ENCODE data around the gene PDE9A. TPM values are rescaled to one million over a fixed set of nuclear protein-coding genes. Genes with fewer than 3 reads are reported as not detected.

Gene PDE9A
- total RNA-seq, 5 donors from 2014 or later (not counting 1 experiment from before 2014, with no cell fraction given): 11.5 to 18.3 (median 16.1) TPM

GRCh38 chr21:42616446-42616845, 37.0 kb upstream of the PDE9A start:
- no peaks in the 10 kb centered on the region for H3K36me3 Mint-ChIP-seq
- Histone ChIP-seq H3K9me3 (no peaks in the 10 kb centered on the region), H3K4me3 (ENCODE audit: control insufficient read depth in 1 of 2, extremely low read depth in 1 of 2, low read length in 1 of 2) (peak overlapping the region; percentile 23 to 35), H3K36me3 (ENCODE audit: control insufficient read depth in 2 of 2, extremely low read depth in 1 of 2, insufficient read depth in 1 of 2, low read length in 1 of 2) (no peaks in the 10 kb centered on the region), H3K27me3 (replicated peaks in 1 of 2; ENCODE audit: control insufficient read depth in 2 of 2, extremely low read depth in 1 of 2, insufficient read depth in 2 of 2, low read length in 1 of 2) (peaks cover 0 to 31% of the 10 kb centered on the region in 2 experiments), H3K27ac (ENCODE audit: low read length) (no peak overlapping the region), H3K4me1 (ENCODE audit: control insufficient read depth in 1 of 2, extremely low read depth in 1 of 2, insufficient read depth in 2 of 2, low read length in 2 of 2) (peaks cover 17 to 38% of the 10 kb centered on the region in 2 experiments)
- 5% methylated on average over 17 of the region's 18 CpGs for WGBS (ENCODE audit: insufficient coverage)
- H3K27ac Mint-ChIP-seq: no peak overlapping the region
- peaks cover 0 to 3% of the 10 kb centered on the region in 2 donors for H3K27me3 Mint-ChIP-seq
- peaks cover 3 to 6% (median 5%) of the 10 kb centered on the region in 3 donors for H3K4me1 Mint-ChIP-seq
- POLR2A ChIA-PET: no interaction called here
- peaks cover 0 to 14% (median 0%) of the 10 kb centered on the region in 3 donors for H3K9me3 Mint-ChIP-seq
- H3K4me3 Mint-ChIP-seq: no peak overlapping the region
- peak in 30 of 35 experiments; percentile 9 to 55 (median 29) for DNase-seq
- CTCF ChIA-PET: no interaction called here
- ATAC-seq (replicated peaks in 1 of 4): peak; percentile 50 to 64 (median 52)

GRCh38 chr21:42616941-42617340, 36.5 kb upstream of the PDE9A start:
- Histone ChIP-seq H3K9me3 (no peaks in the 10 kb centered on the region), H3K4me1 (ENCODE audit: control insufficient read depth in 1 of 2, extremely low read depth in 1 of 2, insufficient read depth in 2 of 2, low read length in 2 of 2) (peaks cover 17 to 38% of the 10 kb centered on the region in 2 experiments), H3K27me3 (replicated peaks in 1 of 2; ENCODE audit: control insufficient read depth in 2 of 2, extremely low read depth in 1 of 2, insufficient read depth in 2 of 2, low read length in 1 of 2) (peaks cover 0 to 31% of the 10 kb centered on the region in 2 experiments), H3K27ac (ENCODE audit: low read length) (no peak overlapping the region), H3K36me3 (ENCODE audit: control insufficient read depth in 2 of 2, extremely low read depth in 1 of 2, insufficient read depth in 1 of 2, low read length in 1 of 2) (no peaks in the 10 kb centered on the region), H3K4me3 (ENCODE audit: control insufficient read depth in 1 of 2, extremely low read depth in 1 of 2, low read length in 1 of 2) (peak overlapping the region; percentile 23 to 35)
- no peak overlapping the region for H3K4me3 Mint-ChIP-seq
- no peak for DNase-seq
- no peaks in the 10 kb centered on the region for H3K36me3 Mint-ChIP-seq
- peaks cover 0 to 3% of the 10 kb centered on the region in 2 donors for H3K27me3 Mint-ChIP-seq
- H3K4me1 Mint-ChIP-seq: peaks cover 3 to 6% (median 5%) of the 10 kb centered on the region in 3 donors
- POLR2A ChIA-PET: no interaction called here
- 87% methylated on average over 20 of the region's 21 CpGs for WGBS (ENCODE audit: insufficient coverage)
- H3K27ac Mint-ChIP-seq: no peak overlapping the region
- no peak for ATAC-seq (replicated peaks in 1 of 4)
- H3K9me3 Mint-ChIP-seq: peaks cover 0 to 12% (median 0%) of the 10 kb centered on the region in 3 donors
- CTCF ChIA-PET: no interaction called here

GRCh38 chr21:42617486-42617885, 35.9 kb upstream of the PDE9A start:
- H3K4me1 ChIP-seq (ENCODE audit: control insufficient read depth in 1 of 2, extremely low read depth in 1 of 2, insufficient read depth in 2 of 2, low read length in 2 of 2): peaks cover 17 to 38% of the 10 kb centered on the region in 2 experiments
- no peaks in the 10 kb centered on the region for H3K36me3 ChIP-seq (ENCODE audit: control insufficient read depth in 2 of 2, extremely low read depth in 1 of 2, insufficient read depth in 1 of 2, low read length in 1 of 2)
- no peaks in the 10 kb centered on the region for H3K9me3 ChIP-seq
- peaks cover 0 to 3% of the 10 kb centered on the region in 2 donors for H3K27me3 Mint-ChIP-seq
- H3K4me3 Mint-ChIP-seq: no peak overlapping the region
- peaks cover 0 to 6% (median 0%) of the 10 kb centered on the region in 3 donors for H3K9me3 Mint-ChIP-seq
- DNase-seq (no peak), ATAC-seq (replicated peaks in 1 of 4) (no peak)
- H3K27ac ChIP-seq (ENCODE audit: low read length): no peak overlapping the region
- ChIA-PET POLR2A (no interaction called here), CTCF (no interaction called here)
- H3K36me3 Mint-ChIP-seq: no peaks in the 10 kb centered on the region
- 85% methylated on average over 19 of the region's 23 CpGs for WGBS (ENCODE audit: insufficient coverage)
- no peak overlapping the region for H3K27ac Mint-ChIP-seq
- no peak overlapping the region for H3K4me3 ChIP-seq (ENCODE audit: control insufficient read depth in 1 of 2, extremely low read depth in 1 of 2, low read length in 1 of 2)
- peaks cover 3 to 6% (median 5%) of the 10 kb centered on the region in 3 donors for H3K4me1 Mint-ChIP-seq
- peaks cover 0 to 31% of the 10 kb centered on the region in 2 experiments for H3K27me3 ChIP-seq (replicated peaks in 1 of 2; ENCODE audit: control insufficient read depth in 2 of 2, extremely low read depth in 1 of 2, insufficient read depth in 2 of 2, low read length in 1 of 2)

GRCh38 chr21:42618707-42619102, 34.7 kb upstream of the PDE9A start:
- no peaks in the 10 kb centered on the region for H3K9me3 Mint-ChIP-seq

GRCh38 chr21:42619166-42619565, 34.3 kb upstream of the PDE9A start:
- no peaks in the 10 kb centered on the region for H3K36me3 ChIP-seq (ENCODE audit: control insufficient read depth in 2 of 2, extremely low read depth in 1 of 2, insufficient read depth in 1 of 2, low read length in 1 of 2)
- CTCF ChIA-PET: no interaction called here
- H3K27ac Mint-ChIP-seq: no peak overlapping the region

More at GRCh38 chr21:42618707-42619102, 34.7 kb upstream of the PDE9A start:
- Histone ChIP-seq H3K4me3 (ENCODE audit: control insufficient read depth in 1 of 2, extremely low read depth in 1 of 2, low read length in 1 of 2) (no peak overlapping the region), H3K27me3 (replicated peaks in 1 of 2; ENCODE audit: control insufficient read depth in 2 of 2, extremely low read depth in 1 of 2, insufficient read depth in 2 of 2, low read length in 1 of 2) (peaks cover 0 to 31% of the 10 kb centered on the region in 2 experiments), H3K9me3 (no peaks in the 10 kb centered on the region), H3K27ac (ENCODE audit: low read length) (no peak overlapping the region), H3K36me3 (ENCODE audit: control insufficient read depth in 2 of 2, extremely low read depth in 1 of 2, insufficient read depth in 1 of 2, low read length in 1 of 2) (no peaks in the 10 kb centered on the region), H3K4me1 (ENCODE audit: control insufficient read depth in 1 of 2, extremely low read depth in 1 of 2, insufficient read depth in 2 of 2, low read length in 2 of 2) (peaks cover 17 to 37% of the 10 kb centered on the region in 2 experiments)
- no peaks in the 10 kb centered on the region for H3K36me3 Mint-ChIP-seq
- no peak overlapping the region for H3K27ac Mint-ChIP-seq
- no CpG with 5 or more reads among the region's 3 CpGs for WGBS (ENCODE audit: insufficient coverage)
- ATAC-seq (replicated peaks in 1 of 4) (no peak), DNase-seq (no peak)
- H3K4me3 Mint-ChIP-seq: no peak overlapping the region
- H3K4me1 Mint-ChIP-seq: peaks cover under 1 to 1% (median under 1%) of the 10 kb centered on the region in 3 donors
- peaks cover 0 to 3% of the 10 kb centered on the region in 2 donors for H3K27me3 Mint-ChIP-seq
- CTCF ChIA-PET: no interaction called here
- POLR2A ChIA-PET: no interaction called here

GRCh38 chr21:42619841-42620240, 33.6 kb upstream of the PDE9A start:
- Mint-ChIP-seq H3K27ac (no peak overlapping the region), H3K36me3 (no peaks in the 10 kb centered on the region), H3K4me1 (no peaks in the 10 kb centered on the region), H3K27me3 (peaks cover 0 to 3% of the 10 kb centered on the region in 2 donors), H3K9me3 (no peaks in the 10 kb centered on the region), H3K4me3 (no peak overlapping the region)
- 100% methylated on average over 3 of the region's 6 CpGs for WGBS (ENCODE audit: insufficient coverage)
- H3K9me3 ChIP-seq: no peaks in the 10 kb centered on the region
- no peaks in the 10 kb centered on the region for H3K36me3 ChIP-seq (ENCODE audit: control insufficient read depth in 2 of 2, extremely low read depth in 1 of 2, insufficient read depth in 1 of 2, low read length in 1 of 2)
- ChIA-PET POLR2A (no interaction called here), CTCF (no interaction called here)
- no peak overlapping the region for H3K27ac ChIP-seq (ENCODE audit: low read length)
- DNase-seq: no peak
- H3K4me1 ChIP-seq (ENCODE audit: control insufficient read depth in 1 of 2, extremely low read depth in 1 of 2, insufficient read depth in 2 of 2, low read length in 2 of 2): peaks cover 10 to 26% of the 10 kb centered on the region in 2 experiments
- no peak overlapping the region for H3K4me3 ChIP-seq (ENCODE audit: control insufficient read depth in 1 of 2, extremely low read depth in 1 of 2, low read length in 1 of 2)
- peaks cover 0 to 31% of the 10 kb centered on the region in 2 experiments for H3K27me3 ChIP-seq (replicated peaks in 1 of 2; ENCODE audit: control insufficient read depth in 2 of 2, extremely low read depth in 1 of 2, insufficient read depth in 2 of 2, low read length in 1 of 2)
- ATAC-seq (replicated peaks in 1 of 4): no peak

More at GRCh38 chr21:42619166-42619565, 34.3 kb upstream of the PDE9A start:
- Mint-ChIP-seq H3K4me1 (no peaks in the 10 kb centered on the region), H3K27me3 (peaks cover 0 to 3% of the 10 kb centered on the region in 2 donors), H3K4me3 (no peak overlapping the region), H3K9me3 (no peaks in the 10 kb centered on the region), H3K36me3 (no peaks in the 10 kb centered on the region)
- Histone ChIP-seq H3K27me3 (replicated peaks in 1 of 2; ENCODE audit: control insufficient read depth in 2 of 2, extremely low read depth in 1 of 2, insufficient read depth in 2 of 2, low read length in 1 of 2) (peaks cover 0 to 31% of the 10 kb centered on the region in 2 experiments), H3K9me3 (no peaks in the 10 kb centered on the region), H3K4me3 (ENCODE audit: control insufficient read depth in 1 of 2, extremely low read depth in 1 of 2, low read length in 1 of 2) (no peak overlapping the region), H3K27ac (ENCODE audit: low read length) (no peak overlapping the region), H3K4me1 (ENCODE audit: control insufficient read depth in 1 of 2, extremely low read depth in 1 of 2, insufficient read depth in 2 of 2, low read length in 2 of 2) (peaks cover 17 to 32% of the 10 kb centered on the region in 2 experiments)
- POLR2A ChIA-PET: no interaction called here
- no peak for ATAC-seq (replicated peaks in 1 of 4)
- DNase-seq: no peak
- whole genome bisulfite sequencing (ENCODE audit: insufficient coverage): 68% methylated on average over 4 of the region's 7 CpGs

Data from T-cell (primary cell).